Measurements from ENCODE around the gene SPINK5. TPM values are rescaled to one million over a fixed set of nuclear protein-coding genes. Genes with fewer than 3 reads are reported as not detected.

The SPINK5 gene
- total and polyA plus RNA-seq, 4 donors, result 0.10 to 0.42 TPM; not detected in 2

- TF ChIP-seq FOXA2 (IDR thresholded peaks at IDR 0.05), result no peak
- TF ChIP-seq EGR1 (IDR thresholded peaks at IDR 0.05; ENCODE audit: low read depth in 2 of 2), result no peak
- no peak for TF ChIP-seq SP1 (IDR thresholded peaks at IDR 0.05)
- no peak for TF ChIP-seq ATF3 (IDR thresholded peaks at IDR 0.05)
- TF ChIP-seq NR2F2 (IDR thresholded peaks at IDR 0.05), result no peak
- H3K9ac ChIP-seq (ENCODE audit: low read depth in 1 of 2, low read length in 2 of 2), result no peak overlapping the region
- no peak overlapping the region for H3K4me3 ChIP-seq (ENCODE audit: low read depth in 1 of 3, low read length in 3 of 3)
- no peaks in the 10 kb centered on the region for H3K4me1 ChIP-seq (ENCODE audit: control insufficient read depth in 4 of 4, insufficient read depth in 4 of 4, low read length in 3 of 4)
- WGBS, result 78% methylated on average over 1 of the region's 1 CpG
- H3K9me3 ChIP-seq (ENCODE audit: control insufficient read depth in 4 of 4, low read length in 3 of 4), result no peaks in the 10 kb centered on the region
- no peaks in the 10 kb centered on the region for H3K36me3 ChIP-seq (ENCODE audit: control insufficient read depth in 4 of 4, insufficient read depth in 3 of 4, low read depth in 1 of 4, low read length in 3 of 4)
- no peak for DNase-seq (ENCODE audit: low spot score)
- peaks cover 0 to 2% (median 0%) of the 10 kb centered on the region in 4 donors for H3K27me3 ChIP-seq (ENCODE audit: control insufficient read depth in 4 of 4, insufficient read depth in 4 of 4, low read length in 3 of 4)
- no peak overlapping the region for H3K27ac ChIP-seq (ENCODE audit: low read depth in 1 of 2, low read length in 2 of 2)
Observed at GRCh38 chr5:148083203-148083602, 19.4 kb downstream of the SPINK5 start.

GRCh38 chr5:148084269-148084668 lies 20.5 kb downstream of the SPINK5 start:
- Histone ChIP-seq H3K4me3 (ENCODE audit: low read depth in 1 of 3, low read length in 3 of 3) (no peak overlapping the region), H3K4me1 (ENCODE audit: control insufficient read depth in 4 of 4, insufficient read depth in 4 of 4, low read length in 3 of 4) (no peaks in the 10 kb centered on the region), H3K9ac (ENCODE audit: low read depth in 1 of 2, low read length in 2 of 2) (no peak overlapping the region), H3K27ac (ENCODE audit: low read depth in 1 of 2, low read length in 2 of 2) (no peak overlapping the region), H3K36me3 (ENCODE audit: control insufficient read depth in 4 of 4, insufficient read depth in 3 of 4, low read depth in 1 of 4, low read length in 3 of 4) (no peaks in the 10 kb centered on the region), H3K27me3 (ENCODE audit: control insufficient read depth in 4 of 4, insufficient read depth in 4 of 4, low read length in 3 of 4) (peaks cover 0 to 2% (median 0%) of the 10 kb centered on the region in 4 donors), H3K9me3 (ENCODE audit: control insufficient read depth in 4 of 4, low read length in 3 of 4) (no peaks in the 10 kb centered on the region)
- no peak for TF ChIP-seq EGR1 (IDR thresholded peaks at IDR 0.05; ENCODE audit: low read depth in 2 of 2)
- TF ChIP-seq MAX (IDR thresholded peaks at IDR 0.05), result no peak
- no peak for TF ChIP-seq FOXA1 (IDR thresholded peaks at IDR 0.05)
- TF ChIP-seq FOXA2 (IDR thresholded peaks at IDR 0.05), result no peak
- TF ChIP-seq REST (IDR thresholded peaks at IDR 0.05), result no peak
- TF ChIP-seq HNF4A (conservative IDR thresholded peaks at IDR 0.05), result no peak
- TF ChIP-seq SP1 (IDR thresholded peaks at IDR 0.05), result no peak
- TF ChIP-seq ZBTB33 (IDR thresholded peaks at IDR 0.05), result no peak
- no peak for TF ChIP-seq RAD21 (IDR thresholded peaks at IDR 0.05)
- TF ChIP-seq GABPA (IDR thresholded peaks at IDR 0.05 in 1 of 2, conservative IDR thresholded peaks at IDR 0.05 in 1 of 2), result no peak
- no peak for TF ChIP-seq NR2F2 (IDR thresholded peaks at IDR 0.05)
- no peak for TF ChIP-seq CTCF (IDR thresholded peaks at IDR 0.05; ENCODE audit: low read depth, low read length, missing input control)
- no peak for TF ChIP-seq ATF3 (IDR thresholded peaks at IDR 0.05)
- no peak for TF ChIP-seq RXRA (IDR thresholded peaks at IDR 0.05)
- TF ChIP-seq TAF1 (conservative IDR thresholded peaks at IDR 0.05), result no peak
- TF ChIP-seq HNF4G (IDR thresholded peaks at IDR 0.05), result no peak
- TF ChIP-seq JUND (IDR thresholded peaks at IDR 0.05), result no peak
- no peak for TF ChIP-seq YY1 (IDR thresholded peaks at IDR 0.05)
- WGBS, result 75% methylated on average over 2 of the region's 2 CpGs
- DNase-seq (ENCODE audit: low spot score), result no peak
